HepG2 (cell line): ENCODE results near the gene DIP2C. TPM values are rescaled to one million over a fixed set of nuclear protein-coding genes. Genes with fewer than 3 reads are reported as not detected.
A peak's percentile ranks its signal among the peaks of the same experiment; 100 is the strongest.

Experiments used
- AGO2 ChIP-seq: fragments of 200-400 bp; formaldehyde crosslinking; optimal IDR thresholded peaks from 2 replicates; pipeline ENCODE3; 2017; ENCODE audit warnings: mild to moderate bottlenecking, low read depth, low read length, moderate library complexity
- ATF1 ChIP-seq: IDR thresholded peaks from 2 replicates; pipeline ENCODE4 v1.6.1; 2016; ENCODE audit warnings: mild to moderate bottlenecking, control low read depth
- ATF5 ChIP-seq: sonication (generic); formaldehyde crosslinking; IDR thresholded peaks from 2 replicates; pipeline ENCODE4 v1.4.0; 2020; ENCODE audit warnings: mild to moderate bottlenecking, low read depth, missing genetic modification reagents
- GLI4 ChIP-seq: sonication (generic); formaldehyde crosslinking; IDR thresholded peaks from 2 replicates; pipeline ENCODE4 v1.5.1; 2020; ENCODE audit warnings: missing genetic modification reagents, mild to moderate bottlenecking, moderate library complexity, borderline replicate concordance
- HDAC2 ChIP-seq: sonication (generic); formaldehyde crosslinking; IDR thresholded peaks from 2 replicates; pipeline ENCODE4 v1.4.0; 2020; ENCODE audit warnings: missing genetic modification reagents
- MYNN ChIP-seq: sonication (generic); formaldehyde crosslinking; IDR thresholded peaks from 2 replicates; pipeline ENCODE4 v1.4.0; 2020; ENCODE audit warnings: mild to moderate bottlenecking, low read depth, missing genetic modification reagents
- NR3C1 ChIP-seq: sonication (generic); formaldehyde crosslinking; IDR thresholded peaks from 2 replicates; pipeline ENCODE4 v1.4.0; 2020; ENCODE audit warnings: missing genetic modification reagents
- PHF21A ChIP-seq: sonication (generic); formaldehyde crosslinking; IDR thresholded peaks from 2 replicates; pipeline ENCODE4 v1.5.0; 2020; ENCODE audit warnings: mild to moderate bottlenecking, missing genetic modification reagents
- SP4 ChIP-seq: sonication (generic); formaldehyde crosslinking; IDR thresholded peaks from 2 replicates; pipeline ENCODE4 v1.8.1; 2023; ENCODE audit warnings: mild to moderate bottlenecking, missing genetic modification reagents
- TEAD3 ChIP-seq: optimal IDR thresholded peaks from 2 replicates; pipeline ENCODE3; 2016; ENCODE audit warnings: borderline replicate concordance
- TFDP2 ChIP-seq: sonication (generic); formaldehyde crosslinking; IDR thresholded peaks from 2 replicates; pipeline ENCODE4 v1.4.0; 2020; ENCODE audit warnings: missing genetic modification reagents
- TMF1 ChIP-seq: sonication (generic); formaldehyde crosslinking; IDR thresholded peaks from 2 replicates; pipeline ENCODE4 v1.8.1; 2022; ENCODE audit warnings: low read depth, missing genetic modification reagents
- ZBTB37 ChIP-seq: sonication (generic); formaldehyde crosslinking; IDR thresholded peaks from 2 replicates; pipeline ENCODE4 v1.4.0; 2020; ENCODE audit warnings: mild to moderate bottlenecking, missing genetic modification reagents
- ZFP82 ChIP-seq: sonication (generic); formaldehyde crosslinking; IDR thresholded peaks from 2 replicates; pipeline ENCODE4 v1.5.1; 2020; ENCODE audit warnings: mild to moderate bottlenecking, missing genetic modification reagents, borderline replicate concordance
- ZNF263 ChIP-seq: sonication (generic); formaldehyde crosslinking; IDR thresholded peaks from 2 replicates; pipeline ENCODE4 v1.4.0; 2020; ENCODE audit warnings: missing genetic modification reagents
- ZNF33B ChIP-seq: sonication (generic); formaldehyde crosslinking; IDR thresholded peaks from 2 replicates; pipeline ENCODE4 v1.5.1; 2020; ENCODE audit warnings: mild to moderate bottlenecking, missing genetic modification reagents
- ZNF615 ChIP-seq: sonication (generic); formaldehyde crosslinking; IDR thresholded peaks from 2 replicates; pipeline ENCODE4 v1.5.0; 2020; ENCODE audit warnings: mild to moderate bottlenecking, missing genetic modification reagents, borderline replicate concordance
- ZNF687 ChIP-seq: sonication (generic); formaldehyde crosslinking; IDR thresholded peaks from 2 replicates; pipeline ENCODE4 v1.5.1; 2020; ENCODE audit warnings: mild to moderate bottlenecking, missing genetic modification reagents, moderate library complexity
- ZUFSP ChIP-seq: sonication (generic); formaldehyde crosslinking; IDR thresholded peaks from 2 replicates; pipeline ENCODE4 v1.9.0; 2021; ENCODE audit warnings: missing genetic modification reagents, mild to moderate bottlenecking, borderline replicate concordance
- polyA plus RNA-seq, 8 experiments: library from polyadenylated mRNA; depleted of rRNA in 3 of 8; stranded (reverse) in 7 of 8; unstranded in 1 of 8; fragments of >200 nt; fragmentation: Illumina TruSeq in 4 of 8; extraction: Trizol in 4 of 8; gene quantifications; 2 replicates each; pipeline versions ENCODE4 v1.2.1 to v1.2.3, GENCODE V29; 2011 to 2016; ENCODE audit warnings: low read depth in 4 of 8, missing spikeins in 1 of 8, mixed read lengths in 1 of 8; ENCODE audit not compliant: insufficient read depth in 1 of 8
- total RNA-seq, 5 experiments: library from RNA; depleted of rRNA; stranded (reverse); fragments of >200 nt; fragmentation: Illumina TruSeq; extraction: Trizol; gene quantifications; 2 replicates each; pipeline ENCODE4 v1.2.3, GENCODE V29; 2016; ENCODE audit warnings: low read depth in 1 of 5

Gene DIP2C
- total and polyA plus RNA-seq, 2 of the 13 experiments (the other 11 are each of a cell fraction or from before 2014, with no cell fraction given) = 2.2 to 2.7 TPM

GRCh38 chr10:511101-511848 is 178.2 kb downstream of the DIP2C start (continued):
- TF ChIP-seq ZNF687 = peak; percentile 71
- TF ChIP-seq NR3C1 = no peak
- no peak for TF ChIP-seq ATF5 (CRISPR knock-in tag)
- TF ChIP-seq PHF21A = peak; percentile 74; the same call in 1 of the 2 replicates
- no peak for TF ChIP-seq TMF1 (CRISPR knock-in tag)
- no peak for TF ChIP-seq GLI4 (CRISPR knock-in tag)
- TF ChIP-seq TFDP2 (CRISPR knock-in tag) = no peak
- TF ChIP-seq ZBTB37 = no peak
- no peak for TF ChIP-seq ZUFSP (CRISPR knock-in tag)
- TF ChIP-seq HDAC2 (CRISPR knock-in tag) = no peak
- no peak for TF ChIP-seq ZFP82 (CRISPR knock-in tag)
- TF ChIP-seq MYNN (CRISPR knock-in tag) = no peak
- TF ChIP-seq AGO2 = no peak
- TF ChIP-seq ZNF615 (CRISPR knock-in tag) = no peak
- no peak for TF ChIP-seq ZNF33B
- TF ChIP-seq ZNF263 (CRISPR knock-in tag) = no peak
- no peak for TF ChIP-seq ATF1 (CRISPR knock-in tag)
- TF ChIP-seq SP4 (CRISPR knock-in tag) = no peak
- TF ChIP-seq TEAD3 (CRISPR knock-in tag) = peak; percentile 57
